Measurements from ENCODE around the gene ZNF740.

The ZNF740 gene

DNA sequence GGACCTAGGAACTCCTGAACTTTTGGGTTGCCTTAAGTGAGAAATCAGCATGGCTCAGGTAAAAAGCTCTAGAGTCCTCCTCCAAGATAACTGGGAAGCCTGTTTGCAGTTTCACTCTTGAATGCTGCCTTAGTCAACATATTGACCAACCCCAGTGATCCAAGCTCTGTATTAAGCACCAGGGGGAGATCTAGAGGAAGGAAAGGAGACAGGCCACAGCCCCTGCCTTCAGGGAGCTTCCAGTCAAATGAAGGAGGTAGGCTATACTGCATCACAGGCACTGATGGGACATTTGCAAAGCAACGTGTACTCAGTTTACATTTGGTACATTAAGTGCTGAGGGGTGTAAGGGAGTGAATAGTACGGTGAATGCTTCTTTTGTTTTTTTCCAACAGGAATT is 1.4 kb downstream of the ZNF740 start:
- TF ChIP-seq, protein P1, sequence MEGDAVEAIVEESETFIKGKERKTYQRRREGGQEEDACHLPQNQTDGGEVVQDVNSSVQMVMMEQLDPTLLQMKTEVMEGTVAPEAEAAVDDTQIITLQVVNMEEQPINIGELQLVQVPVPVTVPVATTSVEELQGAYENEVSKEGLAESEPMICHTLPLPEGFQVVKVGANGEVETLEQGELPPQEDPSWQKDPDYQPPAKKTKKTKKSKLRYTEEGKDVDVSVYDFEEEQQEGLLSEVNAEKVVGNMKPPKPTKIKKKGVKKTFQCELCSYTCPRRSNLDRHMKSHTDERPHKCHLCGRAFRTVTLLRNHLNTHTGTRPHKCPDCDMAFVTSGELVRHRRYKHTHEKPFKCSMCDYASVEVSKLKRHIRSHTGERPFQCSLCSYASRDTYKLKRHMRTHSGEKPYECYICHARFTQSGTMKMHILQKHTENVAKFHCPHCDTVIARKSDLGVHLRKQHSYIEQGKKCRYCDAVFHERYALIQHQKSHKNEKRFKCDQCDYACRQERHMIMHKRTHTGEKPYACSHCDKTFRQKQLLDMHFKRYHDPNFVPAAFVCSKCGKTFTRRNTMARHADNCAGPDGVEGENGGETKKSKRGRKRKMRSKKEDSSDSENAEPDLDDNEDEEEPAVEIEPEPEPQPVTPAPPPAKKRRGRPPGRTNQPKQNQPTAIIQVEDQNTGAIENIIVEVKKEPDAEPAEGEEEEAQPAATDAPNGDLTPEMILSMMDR (IDR thresholded peaks at IDR 0.05): no peak
- Mint-ChIP-seq H3K4me1 (peaks cover 57% of the 10 kb centered on the region), H3K4me3 (peak overlapping the region; percentile 94), H3K27ac (peak overlapping the region; percentile 99), H3K36me3 (ENCODE audit: low read depth) (peaks cover 58% of the 10 kb centered on the region), H3K27me3 (ENCODE audit: low read depth, poor library complexity) (peaks cover 3% of the 10 kb centered on the region), H3K9me3 (no peaks in the 10 kb centered on the region)
- DNase-seq: no peak

DNA sequence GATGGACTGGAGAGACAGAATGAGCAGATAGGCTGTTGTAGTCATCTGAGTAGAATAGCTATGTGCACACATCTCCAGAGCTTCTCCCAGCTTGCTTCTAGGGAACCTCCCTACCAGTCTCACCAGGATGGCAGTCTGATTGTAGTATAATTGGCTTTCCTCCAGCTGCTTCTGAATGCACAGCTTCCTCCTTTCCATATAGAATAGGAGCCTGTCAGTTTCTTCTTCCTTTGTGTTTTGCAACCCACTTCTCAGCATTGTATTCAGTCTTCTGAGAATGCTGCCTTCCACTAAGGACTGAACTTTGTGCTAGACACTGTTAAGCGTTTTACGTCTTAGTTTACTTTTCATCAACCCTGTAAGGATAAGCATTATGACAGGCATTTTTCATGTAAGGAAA is 2.4 kb downstream of the ZNF740 start:
- no peak overlapping the region for H3K27ac Mint-ChIP-seq
- H3K27me3 Mint-ChIP-seq (ENCODE audit: low read depth, poor library complexity): peaks cover 3% of the 10 kb centered on the region
- H3K4me3 Mint-ChIP-seq: peak overlapping the region; percentile 94
- peaks cover 68% of the 10 kb centered on the region for H3K36me3 Mint-ChIP-seq (ENCODE audit: low read depth)
- TF ChIP-seq, protein P1 (IDR thresholded peaks at IDR 0.05): no peak
- no peak for DNase-seq
- H3K9me3 Mint-ChIP-seq: no peaks in the 10 kb centered on the region
- H3K4me1 Mint-ChIP-seq: peaks cover 52% of the 10 kb centered on the region

DNA sequence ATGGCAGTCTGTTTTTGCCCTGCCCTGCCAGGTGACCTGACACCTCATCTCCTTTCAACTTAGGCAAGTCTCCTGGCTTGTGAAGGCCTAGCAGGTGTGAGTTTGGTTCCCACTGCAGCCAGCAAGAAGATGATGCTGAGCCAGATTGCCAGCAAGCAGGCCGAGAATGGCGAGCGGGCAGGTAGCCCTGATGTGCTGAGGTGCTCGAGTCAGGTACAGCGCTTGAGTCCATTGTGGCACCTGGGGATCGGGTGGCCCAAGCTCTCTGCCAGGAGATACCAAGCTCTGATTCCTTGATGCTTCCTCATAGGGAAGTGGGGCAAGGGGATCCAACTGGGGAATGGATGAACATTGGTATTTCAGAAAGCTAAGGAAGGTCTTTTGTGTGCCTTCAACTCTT is 4.3 kb downstream of the ZNF740 start:
- Mint-ChIP-seq H3K4me1 (peaks cover 43% of the 10 kb centered on the region), H3K36me3 (ENCODE audit: low read depth) (peaks cover 72% of the 10 kb centered on the region), H3K27me3 (ENCODE audit: low read depth, poor library complexity) (peaks cover 3% of the 10 kb centered on the region), H3K27ac (no peak overlapping the region), H3K4me3 (no peak overlapping the region), H3K9me3 (no peaks in the 10 kb centered on the region)
- no peak for DNase-seq
- TF ChIP-seq, protein P1 (IDR thresholded peaks at IDR 0.05): no peak

- DNase-seq: no peak
- peaks cover 72% of the 10 kb centered on the region for H3K36me3 Mint-ChIP-seq (ENCODE audit: low read depth)
- no peaks in the 10 kb centered on the region for H3K9me3 Mint-ChIP-seq
- peaks cover 39% of the 10 kb centered on the region for H3K4me1 Mint-ChIP-seq
- peaks cover 3% of the 10 kb centered on the region for H3K27me3 Mint-ChIP-seq (ENCODE audit: low read depth, poor library complexity)
- TF ChIP-seq, protein P1 (IDR thresholded peaks at IDR 0.05): no peak
- H3K27ac Mint-ChIP-seq: no peak overlapping the region
- no peak overlapping the region for H3K4me3 Mint-ChIP-seq
Observed at GRCh38 chr12:53185582-53186153, 5.1 kb downstream of the ZNF740 start.

DNA sequence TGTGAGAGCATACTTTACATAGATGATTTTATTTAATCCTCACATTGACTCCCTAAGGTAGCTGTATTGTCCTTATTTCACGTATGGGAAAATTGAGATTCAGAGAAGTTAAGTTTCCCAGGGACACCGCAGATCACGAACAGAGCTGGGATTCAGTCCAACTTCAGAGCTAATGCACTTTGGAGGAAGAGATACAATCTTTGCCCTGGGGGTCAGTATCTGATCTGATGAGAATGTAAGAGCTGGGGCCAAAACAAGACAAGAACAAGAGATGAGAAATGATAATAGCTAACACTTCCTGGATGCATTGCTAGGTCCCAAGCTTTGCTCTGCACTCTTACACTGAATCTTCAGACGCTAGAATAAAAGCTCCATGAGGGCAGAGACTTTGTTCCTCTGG is 6.2 kb downstream of the ZNF740 start:
- H3K9me3 Mint-ChIP-seq: no peaks in the 10 kb centered on the region
- H3K4me3 Mint-ChIP-seq: no peak overlapping the region
- TF ChIP-seq, protein P1 (IDR thresholded peaks at IDR 0.05): no peak
- H3K36me3 Mint-ChIP-seq (ENCODE audit: low read depth): peaks cover 66% of the 10 kb centered on the region
- peaks cover 32% of the 10 kb centered on the region for H3K4me1 Mint-ChIP-seq
- no peak for DNase-seq
- H3K27ac Mint-ChIP-seq: no peak overlapping the region
- H3K27me3 Mint-ChIP-seq (ENCODE audit: low read depth, poor library complexity): peaks cover 3% of the 10 kb centered on the region

DNA sequence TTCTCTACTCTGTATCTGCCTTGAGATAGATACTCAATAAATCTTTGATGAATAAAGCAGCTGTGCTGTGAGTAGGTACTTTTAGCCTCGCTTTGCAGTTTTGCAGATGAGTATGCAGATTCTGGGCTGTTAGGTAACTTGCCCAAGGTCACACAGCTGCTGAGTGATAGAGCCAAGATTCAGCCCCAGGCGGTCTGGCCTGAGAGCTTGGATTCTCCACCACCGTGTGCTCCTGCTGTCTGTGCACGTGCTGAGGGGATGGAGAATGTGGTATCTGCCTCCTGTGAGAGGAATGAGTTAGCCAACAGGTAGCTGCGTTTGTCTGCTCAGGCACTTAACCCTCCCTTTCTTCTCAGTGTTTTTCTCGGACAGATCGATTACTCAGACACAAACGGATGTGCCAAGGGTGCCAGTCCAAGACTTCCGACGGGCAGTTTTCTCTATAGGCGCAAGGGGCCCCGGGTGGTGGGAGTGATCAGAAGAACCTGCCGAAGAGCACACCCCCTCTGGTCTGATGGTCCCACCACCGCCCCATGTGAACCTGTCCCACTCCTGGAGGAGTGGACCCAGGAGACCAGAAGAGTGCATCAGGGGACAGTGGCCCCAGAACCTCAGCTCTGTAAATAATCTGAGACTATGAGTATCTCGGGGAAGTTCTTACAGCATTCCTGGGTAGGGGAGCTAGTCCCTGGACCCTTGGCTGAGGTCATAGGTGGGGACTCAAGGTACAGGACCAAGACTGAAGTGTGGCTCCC is 6.8 kb downstream of the ZNF740 start:
- peaks cover 26% of the 10 kb centered on the region for H3K4me1 Mint-ChIP-seq
- no peaks in the 10 kb centered on the region for H3K9me3 Mint-ChIP-seq
- peaks cover 60% of the 10 kb centered on the region for H3K36me3 Mint-ChIP-seq (ENCODE audit: low read depth)
- DNase-seq: no peak
- TF ChIP-seq, protein P1 (IDR thresholded peaks at IDR 0.05): no peak
- no peak overlapping the region for H3K4me3 Mint-ChIP-seq
- H3K27ac Mint-ChIP-seq: no peak overlapping the region
- peaks cover 1% of the 10 kb centered on the region for H3K27me3 Mint-ChIP-seq (ENCODE audit: low read depth, poor library complexity)
